H1 (cell line): ENCODE results near the gene PRR12. TPM values are rescaled to one million over a fixed set of nuclear protein-coding genes. Genes with fewer than 3 reads are reported as not detected.
A peak's percentile ranks its signal among the peaks of the same experiment; 100 is the strongest.

Experiments
- CTCF ChIA-PET: fragments of 300-600 bp; sonication (Branson Sonifier 250); formaldehyde crosslinking; loops from one replicate; lab custom pipeline; 2021; ENCODE audit not compliant: partially characterized antibody; lab: Charles Lee
- POLR2A ChIA-PET: fragments of 300-600 bp; sonication (Branson Sonifier 250); formaldehyde crosslinking; loops from one replicate; lab custom pipeline; 2021; ENCODE audit warnings: inconsistent platforms; ENCODE audit not compliant: partially characterized antibody; lab: Charles Lee
- DNase-seq, 2 experiments: peaks; one replicate each; pipeline versions ENCODE4 v3.0.0 to v3.0.0-alpha.2; 2010 to 2022; ENCODE audit warnings: low spot score in 2 of 2, low read depth in 1 of 2, mixed read lengths in 1 of 2
- FAIRE-seq: peaks from 2 replicates; lab custom pipeline; 2011; peaks lifted over from hg19 to GRCh38; lab: Jason Lieb, UNC
- H2AFZ ChIP-seq: 2 replicates; pipeline ENCODE4 v1.8.1; 2012; ENCODE audit warnings: low read length, inconsistent platforms
- H2AK5ac ChIP-seq: 2 replicates; pipeline ENCODE4 v1.6.1; 2013; ENCODE audit warnings: low read depth, low read length
- H2BK120ac ChIP-seq: replicated peaks from 2 replicates; pipeline ENCODE3; 2013; ENCODE audit warnings: low read depth, low read length, inconsistent platforms
- H2BK12ac ChIP-seq: 2 replicates; pipeline ENCODE4 v1.6.1; 2013; ENCODE audit warnings: low read depth, low read length
- H2BK15ac ChIP-seq: 2 replicates; pipeline ENCODE4 v1.6.1; 2013; ENCODE audit warnings: low read length
- H2BK20ac ChIP-seq: 2 replicates; pipeline ENCODE4 v1.6.1; 2013; ENCODE audit warnings: low read length
- H2BK5ac ChIP-seq: 2 replicates; pipeline ENCODE4 v1.6.1; 2013; ENCODE audit warnings: low read depth, low read length
- H3K14ac ChIP-seq: 2 replicates; pipeline ENCODE4 v1.6.1; 2013; ENCODE audit warnings: inconsistent platforms; ENCODE audit not compliant: insufficient read length
- H3K18ac ChIP-seq: 2 replicates; pipeline ENCODE4 v1.6.1; 2013; ENCODE audit warnings: low read length; ENCODE audit errors: extremely low read depth
- H3K23ac ChIP-seq: 2 replicates; pipeline ENCODE4 v1.6.1; 2013; ENCODE audit warnings: inconsistent platforms; ENCODE audit not compliant: insufficient read length
- H3K23me2 ChIP-seq: 2 replicates; pipeline ENCODE4 v1.6.1; 2013; ENCODE audit warnings: low read depth, low read length
- H3K27ac ChIP-seq: 2 replicates; pipeline ENCODE4 v1.6.1; 2011; ENCODE audit warnings: low read depth, low read length, inconsistent platforms
- H3K27me3 ChIP-seq, 4 experiments: replicated peaks in 1 of 4; 1 replicate in 1 of 4; 2 replicates in 3 of 4; pipeline versions ENCODE4 v1.6.1 to v1.8.1; 2011 to 2013; ENCODE audit warnings: low read length in 3 of 4, mild to moderate bottlenecking in 3 of 4, inconsistent platforms in 2 of 4, mixed read lengths in 2 of 4, moderate library complexity in 1 of 4; ENCODE audit not compliant: control insufficient read depth in 3 of 4, insufficient read depth in 3 of 4; ENCODE audit errors: extremely low read depth in 1 of 4
- H3K36me3 ChIP-seq, 4 experiments: 2 replicates each; pipeline versions ENCODE4 v1.6.1 to v1.8.1; 2011 to 2013; ENCODE audit warnings: mild to moderate bottlenecking in 4 of 4, low read length in 3 of 4, moderate library complexity in 2 of 4, control low read depth in 1 of 4, inconsistent platforms in 1 of 4; ENCODE audit not compliant: insufficient read depth in 4 of 4, control insufficient read depth in 2 of 4
- H3K4ac ChIP-seq: replicated peaks from 2 replicates; pipeline ENCODE3; 2013; ENCODE audit warnings: low read length, low read depth, mixed read lengths, inconsistent platforms; ENCODE audit not compliant: insufficient read length
- H3K4me1 ChIP-seq, 4 experiments: replicated peaks in 1 of 4; 1 replicate in 1 of 4; 2 replicates in 3 of 4; pipeline versions ENCODE4 v1.6.1 to v1.8.1; 2011 to 2013; ENCODE audit warnings: low read length in 3 of 4, inconsistent platforms in 2 of 4, mixed read lengths in 1 of 4; ENCODE audit not compliant: insufficient read depth in 4 of 4, control insufficient read depth in 3 of 4
- H3K4me2 ChIP-seq, 2 experiments: 2 replicates each; pipeline versions ENCODE4 v1.6.1 to v1.8.1; 2011 to 2013; ENCODE audit warnings: low read depth in 2 of 2, low read length in 2 of 2, control low read depth in 1 of 2, inconsistent platforms in 1 of 2, mild to moderate bottlenecking in 1 of 2; ENCODE audit not compliant: insufficient read depth in 1 of 2
- H3K4me3 ChIP-seq, 4 experiments: fragments of 200-600, 300-600 bp in 1 of 4; sonication (generic), shearing (Covaris generic), sonication (Bioruptor Twin) in 1 of 4; 2 replicates each; pipeline versions ENCODE4 v1.5.1 to v1.8.1; 2011 to 2016; ENCODE audit warnings: low read length in 4 of 4, low read depth in 3 of 4, control low read depth in 2 of 4, inconsistent platforms in 2 of 4, mild to moderate bottlenecking in 2 of 4, mixed read lengths in 1 of 4, moderate library complexity in 1 of 4; ENCODE audit not compliant: insufficient read depth in 2 of 4; ENCODE audit errors: extremely low read depth in 1 of 4
- H3K56ac ChIP-seq: replicated peaks from 2 replicates; pipeline ENCODE3; 2013; ENCODE audit warnings: low read depth, mild to moderate bottlenecking, mixed read lengths, low read length, inconsistent platforms; ENCODE audit not compliant: insufficient read length
- H3K79me1 ChIP-seq: 2 replicates; pipeline ENCODE4 v1.6.1; 2013; ENCODE audit warnings: low read depth, low read length, control low read depth
- H3K79me2 ChIP-seq, 2 experiments: 2 replicates each; pipeline versions ENCODE4 v1.6.1 to v1.8.1; 2012 to 2013; ENCODE audit warnings: low read length in 2 of 2, mild to moderate bottlenecking in 2 of 2, inconsistent platforms in 1 of 2; ENCODE audit not compliant: insufficient read depth in 2 of 2, control insufficient read depth in 1 of 2
- H3K9ac ChIP-seq, 4 experiments: replicated peaks in 1 of 4; 1 replicate in 1 of 4; 2 replicates in 3 of 4; pipeline versions ENCODE4 v1.6.1 to v1.8.1; 2011 to 2013; ENCODE audit warnings: low read depth in 3 of 4, low read length in 3 of 4, control low read depth in 2 of 4, mild to moderate bottlenecking in 2 of 4, moderate library complexity in 2 of 4, inconsistent platforms in 1 of 4; ENCODE audit errors: extremely low read depth in 1 of 4
- H3K9me3 ChIP-seq, 2 experiments: 2 replicates each; pipeline versions ENCODE4 v1.6.1 to v1.8.1; 2012 to 2013; ENCODE audit warnings: mild to moderate bottlenecking in 2 of 2, moderate library complexity in 2 of 2, control low read depth in 1 of 2, inconsistent platforms in 1 of 2, low read depth in 1 of 2, low read length in 1 of 2, mixed read lengths in 1 of 2; ENCODE audit not compliant: insufficient read depth in 2 of 2
- H4K20me1 ChIP-seq, 2 experiments: replicated peaks in 1 of 2; 2 replicates each; pipeline versions ENCODE3 to v1.8.1; 2011 to 2013; ENCODE audit warnings: inconsistent platforms in 2 of 2, low read length in 2 of 2, mild to moderate bottlenecking in 1 of 2; ENCODE audit not compliant: insufficient read depth in 2 of 2, control insufficient read depth in 1 of 2
- H4K5ac ChIP-seq: 2 replicates; pipeline ENCODE4 v1.6.1; 2013; ENCODE audit warnings: low read length, low read depth, mixed read lengths, inconsistent platforms; ENCODE audit not compliant: insufficient read length
- H4K8ac ChIP-seq: 2 replicates; pipeline ENCODE4 v1.8.0; 2013; ENCODE audit warnings: mild to moderate bottlenecking, moderate library complexity, low read length, inconsistent platforms; ENCODE audit not compliant: insufficient read depth; ENCODE audit errors: extremely low read depth
- H4K91ac ChIP-seq: replicated peaks from 2 replicates; pipeline ENCODE3; 2013; ENCODE audit warnings: low read length, mixed read lengths, inconsistent platforms; ENCODE audit not compliant: insufficient read length
- EP300 ChIP-seq, 2 experiments: IDR thresholded peaks; 1 replicate in 1 of 2; 2 replicates in 1 of 2; pipeline ENCODE4 v1.6.1; 2011 to 2012; ENCODE audit warnings: low read depth in 2 of 2, low read length in 2 of 2, mild to moderate bottlenecking in 2 of 2, borderline replicate concordance in 1 of 2, inconsistent platforms in 1 of 2, moderate library complexity in 1 of 2
- KDM5A ChIP-seq: fragments of 200-600 bp; IDR thresholded peaks from 2 replicates; pipeline ENCODE4 v1.7.1; 2012; ENCODE audit warnings: mild to moderate bottlenecking, low read length, inconsistent platforms, mixed read lengths
- RAD21 ChIP-seq, 2 experiments: IDR thresholded peaks in 1 of 2; conservative IDR thresholded peaks in 1 of 2; 2 replicates each; pipeline ENCODE4 v1.6.1; 2011; ENCODE audit warnings: low read depth in 2 of 2, low read length in 2 of 2, improper control_type of control experiment in 1 of 2, inconsistent platforms in 1 of 2, mild to moderate bottlenecking in 1 of 2, moderate library complexity in 1 of 2
- WGBS, 2 experiments: shearing (Covaris generic) in 1 of 2; methylation state at CpG; one replicate each; pipeline versions ENCODE4 v1.1.6 to v1.1.7; 2013 to 2015; ENCODE audit warnings: low lambda C conversion rate in 2 of 2, mixed read lengths in 2 of 2, inconsistent platforms in 1 of 2, low coverage in 1 of 2, missing lambda C conversion rate in 1 of 2; ENCODE audit not compliant: insufficient replicate concordance in 2 of 2, insufficient coverage in 1 of 2, insufficient read length in 1 of 2; ENCODE audit errors: extremely low coverage in 1 of 2, missing lambda C conversion rate in 1 of 2; 5-methylcytosine and 5-hydroxymethylcytosine counted together
- polyA plus RNA-seq, 7 experiments: library from polyadenylated mRNA; depleted of rRNA in 3 of 7; stranded (reverse) in 5 of 7; unstranded in 2 of 7; fragments of >200 nt in 5 of 7; fragments of 200-250 nt in 2 of 7; gene quantifications; 1 replicate in 5 of 7; 2 replicates in 1 of 7; 4 replicates in 1 of 7; pipeline versions ENCODE4 v1.2.1 to v1.2.3, GENCODE V29; 2011 to 2013; ENCODE audit warnings: missing spikeins in 2 of 7, mixed read lengths in 2 of 7
- total RNA-seq: library from RNA; stranded (reverse); fragmentation: NEBNext Ultra II Directional; extraction: Animal tissue kit (Norgen Biotek cat#: 25700); gene quantifications from 2 replicates; pipeline ENCODE4 v1.2.1, GENCODE V29; 2021

PRR12 gene
- total and polyA plus RNA-seq, 2 of the 8 experiments (the other 6 are each of a cell fraction or from before 2014, with no cell fraction given), result 2.5 to 59.4 TPM

DNA sequence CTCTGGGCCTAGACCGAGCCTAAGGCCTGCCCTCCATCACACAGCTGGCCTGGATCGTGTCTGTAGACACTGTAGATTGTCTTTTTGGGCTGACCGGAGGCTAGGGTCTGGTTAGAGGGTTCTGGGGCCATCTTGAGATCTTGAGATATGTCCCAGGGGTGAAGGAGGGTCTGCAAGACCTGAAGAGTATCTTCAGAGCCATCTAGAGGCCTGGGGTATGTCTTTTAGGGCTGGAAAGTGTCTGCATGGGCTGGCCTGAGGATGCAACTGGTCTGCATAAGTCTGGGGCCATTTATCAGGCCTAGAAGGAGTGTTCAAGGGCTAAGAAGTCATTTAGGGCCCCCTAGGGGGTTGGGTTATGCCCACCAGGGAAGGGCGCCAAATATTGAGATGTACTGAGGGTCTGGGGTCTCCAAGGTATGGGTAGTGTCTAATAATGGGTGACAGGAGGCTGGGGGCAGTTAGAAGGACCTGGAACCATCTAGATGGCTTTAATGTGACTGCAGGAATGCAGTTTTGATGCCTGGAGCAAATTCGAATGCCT is 51.6 kb downstream of the PRR12 start:
- Histone ChIP-seq H3K56ac (peak overlapping the region; percentile 74), H3K27me3 (no peaks in the 10 kb centered on the region), H2BK15ac (no peak overlapping the region), H3K23ac (no peak overlapping the region), H3K14ac (no peak overlapping the region), H4K5ac (peak overlapping the region; percentile 88), H2BK12ac (no peak overlapping the region), H3K79me1 (peaks cover 17% of the 10 kb centered on the region), H3K4me1 (peaks cover 2 to 15% (median 11%) of the 10 kb centered on the region in 4 experiments), H2BK5ac (peak overlapping the region; percentile 93), H3K18ac (peak overlapping the region; percentile 60), H3K4me2 (peak overlapping the region; percentile 69 to 87), H4K20me1 (peaks cover 3 to 21% of the 10 kb centered on the region in 2 experiments), H3K4ac (peak overlapping the region; percentile 13), H4K8ac (peak overlapping the region; percentile 81; the same call in 1 of the 2 replicates), H2BK20ac (no peak overlapping the region), H3K23me2 (peaks cover 7% of the 10 kb centered on the region), H2BK120ac (no peak overlapping the region), H2AFZ (no peak overlapping the region), H4K91ac (no peak overlapping the region), H3K27ac (peak overlapping the region; percentile 91), H3K9ac (peak overlapping the region; percentile 90 to 99 (median 92)), H3K36me3 (peaks cover 0 to 12% (median 9%) of the 10 kb centered on the region in 4 experiments; a peak in 5 of 8 replicates), H2AK5ac (peak overlapping the region; percentile 90; the same call in 1 of the 2 replicates), H3K9me3 (no peaks in the 10 kb centered on the region), H3K4me3 (peak overlapping the region; percentile 85 to 100 (median 97)), H3K79me2 (peaks cover 10 to 32% of the 10 kb centered on the region in 2 experiments)
- no peak for FAIRE-seq
- WGBS, 2 experiments, result 17% methylated on average over 5 of the region's 5 CpGs; no CpG with 5 or more reads in 1 of the 2 experiments
- POLR2A ChIA-PET, result interaction anchor here (0.6 to 50.7 kb wide), 9 partner anchors 17 to 213 kb away, joined by 3 to 840 read pairs (median 6); partner anchors contain the start of genes BCL2L12, IRF3, PRMT1 and PRR12
- CTCF ChIA-PET, result interaction anchor here (1.3 to 2.9 kb wide), 7 partner anchors 15 to 588 kb away, joined by 3 to 14 read pairs (median 5); partner anchors contain the start of genes BCL2L12 and IRF3
- no peak for DNase-seq
- TF ChIP-seq KDM5A (0 out of 2 replicates have a peak, but pooled peaks have one; percentile 35), EP300 (IDR thresholded peaks at IDR 0.05; ENCODE audit: borderline replicate concordance in 1 of 2, low read depth in 2 of 2, low read length in 2 of 2) (no peak), RAD21 (IDR thresholded peaks at IDR 0.05 in 1 of 2, conservative IDR thresholded peaks at IDR 0.05 in 1 of 2; ENCODE audit: low read depth in 2 of 2, low read length in 2 of 2) (peak in 1 of 2 experiments; percentile 15; a peak in 1 of 4 replicates)
